ENCODE results near the gene CEP170B.

- TF ChIP-seq POLR2A (IDR thresholded peaks at IDR 0.05) (no peak), CTCF (IDR thresholded peaks at IDR 0.05) (no peak)
Observed at GRCh38 chr14:104937694-104938365, 72.8 kb downstream of the CEP170B start.
